Testis (tissue), 3 donors: ENCODE results near the gene STUM. TPM values are rescaled to one million over a fixed set of nuclear protein-coding genes. Genes with fewer than 3 reads are reported as not detected.

Experiments used
- DNase-seq: peaks from one replicate; pipeline ENCODE4 v3.0.0-alpha.2; 2019
- H3K27ac ChIP-seq, 2 donors: fragments of 200-600 bp; sonication (generic); one replicate each; pipeline ENCODE4 v1.5.1; 2019
- H3K27me3 ChIP-seq: fragments of 200-600 bp; sonication (generic); one replicate; pipeline ENCODE4 v1.5.1; 2019
- H3K36me3 ChIP-seq: fragments of 200-600 bp; sonication (generic); one replicate; pipeline ENCODE4 v1.5.1; 2017; ENCODE audit warnings: low read depth; ENCODE audit errors: missing control alignments
- H3K4me1 ChIP-seq: fragments of 200-600 bp; sonication (generic); one replicate; pipeline ENCODE4 v1.5.1; 2019
- H3K4me3 ChIP-seq, 2 donors: fragments of 200-600 bp; sonication (generic); one replicate each; pipeline ENCODE4 v1.5.1; 2017 to 2019
- H3K9me3 ChIP-seq: fragments of 200-600 bp; sonication (generic); one replicate; pipeline ENCODE4 v1.5.1; 2017
- CTCF ChIP-seq, 3 experiments: fragments of 450-650 bp in 2 of 3; fragments of 200-600 bp in 1 of 3; sonication (generic) in 1 of 3; IDR thresholded peaks; one replicate each; pipeline ENCODE4 v1.5.1; 2016 to 2019; ENCODE audit warnings: antibody characterized with exemption in 3 of 3, mild to moderate bottlenecking in 2 of 3, moderate library complexity in 1 of 3
- POLR2A ChIP-seq: fragments of 450-650 bp; IDR thresholded peaks from one replicate; pipeline ENCODE4 v1.6.1; 2017; ENCODE audit warnings: antibody characterized with exemption, mild to moderate bottlenecking, moderate library complexity
- WGBS, 2 donors: methylation state at CpG; one replicate each; pipeline ENCODE4 v1.1.5; 2018; 5-methylcytosine and 5-hydroxymethylcytosine counted together
- intact Hi-C: fragments of 100-400 bp; cut with DNase I; formaldehyde crosslinking; loops from one replicate; pipeline ENCODE4 v1.15.1; 2023; ENCODE audit warnings: low total_unique reads
- polyA plus RNA-seq: library from polyadenylated mRNA; stranded (reverse); fragments of 350-450 nt; fragmentation: Illumina TruSeq; extraction: RNeasy Lipid Tissue Mini Kit (QIAGEN cat#74804); gene quantifications from one replicate; pipeline ENCODE4 v1.2.3, GENCODE V29; 2014; ENCODE audit warnings: low read depth, low replicate concordance; ENCODE audit not compliant: insufficient read depth
- total RNA-seq, 2 donors: library from RNA; depleted of rRNA; stranded (reverse); fragments of >200 nt; gene quantifications; one replicate each; pipeline ENCODE4 v1.2.3, GENCODE V29; 2016

STUM gene
- total and polyA plus RNA-seq, 3 donors from 2014 or later = 2.5 to 4.5 (median 3.7) TPM

- 77 to 81% methylated on average over 2 of the region's 2 CpGs for WGBS, 2 donors
These were observed 16.0 kb upstream of the STUM start for GRCh38 chr1:226532553-226532952.

GRCh38 chr1:226533220-226533619, 15.3 kb upstream of the STUM start:
- 57 to 63% methylated on average over 4 to 5 of the region's 5 CpGs for whole genome bisulfite sequencing, 2 donors
- no peaks in the 10 kb centered on the region for H3K9me3 ChIP-seq
- no peak overlapping the region for H3K4me3 ChIP-seq
- DNase-seq = no peak
- H3K27ac ChIP-seq = no peak overlapping the region
- H3K4me1 ChIP-seq = peaks cover 3% of the 10 kb centered on the region
- TF ChIP-seq POLR2A = no peak
- TF ChIP-seq CTCF (IDR thresholded peaks at IDR 0.05) = no peak
- no peaks in the 10 kb centered on the region for H3K27me3 ChIP-seq
- H3K36me3 ChIP-seq = no peaks in the 10 kb centered on the region
- intact Hi-C loops = no loop called here

More at GRCh38 chr1:226532553-226532952, 16.0 kb upstream of the STUM start:
- H3K9me3 ChIP-seq = no peaks in the 10 kb centered on the region
- intact Hi-C loops = no loop called here
- H3K4me1 ChIP-seq = peaks cover 3% of the 10 kb centered on the region
- H3K4me3 ChIP-seq = no peak overlapping the region
- no peaks in the 10 kb centered on the region for H3K36me3 ChIP-seq
- DNase-seq = no peak
- TF ChIP-seq POLR2A (no peak), CTCF (IDR thresholded peaks at IDR 0.05) (no peak)
- H3K27me3 ChIP-seq = no peaks in the 10 kb centered on the region
- H3K27ac ChIP-seq = no peak overlapping the region

- no peaks in the 10 kb centered on the region for H3K9me3 ChIP-seq
- TF ChIP-seq POLR2A = no peak
- TF ChIP-seq CTCF (IDR thresholded peaks at IDR 0.05) = no peak
- no peaks in the 10 kb centered on the region for H3K27me3 ChIP-seq
- WGBS, 2 donors = 89 to 92% methylated on average over 3 of the region's 3 CpGs
- intact Hi-C loops = no loop called here
- no peak overlapping the region for H3K4me3 ChIP-seq
- H3K36me3 ChIP-seq = no peaks in the 10 kb centered on the region
- H3K27ac ChIP-seq = no peak overlapping the region
- H3K4me1 ChIP-seq = peaks cover 3% of the 10 kb centered on the region
- no peak for DNase-seq
These were observed 14.5 kb upstream of the STUM start for GRCh38 chr1:226534098-226534497.

- H3K27me3 ChIP-seq = no peaks in the 10 kb centered on the region
- intact Hi-C loops = no loop called here
- no peak for TF ChIP-seq CTCF (IDR thresholded peaks at IDR 0.05)
- H3K4me1 ChIP-seq = peaks cover 3% of the 10 kb centered on the region
- WGBS, 2 donors = 96 to 97% methylated on average over 2 of the region's 2 CpGs
- DNase-seq = no peak
- H3K9me3 ChIP-seq = no peaks in the 10 kb centered on the region
- no peaks in the 10 kb centered on the region for H3K36me3 ChIP-seq
- no peak overlapping the region for H3K4me3 ChIP-seq
- no peak overlapping the region for H3K27ac ChIP-seq
These were observed 13.9 kb upstream of the STUM start for GRCh38 chr1:226534645-226535044.

GRCh38 chr1:226535666-226536065, 12.9 kb upstream of the STUM start:
- no peaks in the 10 kb centered on the region for H3K9me3 ChIP-seq
- H3K4me1 ChIP-seq = peaks cover 3% of the 10 kb centered on the region
- intact Hi-C loops = no loop called here
- no peaks in the 10 kb centered on the region for H3K27me3 ChIP-seq
- WGBS, 2 donors = 86 to 93% methylated on average over 9 of the region's 9 CpGs
- no peak for DNase-seq
- no peak for TF ChIP-seq CTCF (IDR thresholded peaks at IDR 0.05)
- no peak for TF ChIP-seq POLR2A
- no peak overlapping the region for H3K27ac ChIP-seq
- no peak overlapping the region for H3K4me3 ChIP-seq
- H3K36me3 ChIP-seq = no peaks in the 10 kb centered on the region
